ENCODE data around the gene PAX2.

PAX2 gene

GRCh38 chr10:100723770-100724530 lies 21.4 kb upstream of the PAX2 start:
- DNase-seq (ENCODE audit: low spot score) = no peak
- ATAC-seq (ENCODE audit: low read depth) = no peak
- Histone ChIP-seq H3K9me3 (ENCODE audit: severe bottlenecking) (no peaks in the 10 kb centered on the region), H3K36me3 (ENCODE audit: low read depth) (no peaks in the 10 kb centered on the region), H3K27me3 (ENCODE audit: insufficient read depth, poor library complexity, severe bottlenecking) (peaks cover 92% of the 10 kb centered on the region), H3K4me1 (ENCODE audit: insufficient read depth, poor library complexity, severe bottlenecking) (no peaks in the 10 kb centered on the region), H3K27ac (ENCODE audit: poor library complexity, severe bottlenecking) (no peak overlapping the region), H3K4me3 (ENCODE audit: severe bottlenecking) (no peak overlapping the region)
- TF ChIP-seq CTCF (IDR thresholded peaks at IDR 0.05; ENCODE audit: poor library complexity, severe bottlenecking) = no peak

- H3K27ac ChIP-seq (ENCODE audit: poor library complexity, severe bottlenecking) = no peak overlapping the region
- H3K9me3 ChIP-seq (ENCODE audit: severe bottlenecking) = no peaks in the 10 kb centered on the region
- TF ChIP-seq CTCF (IDR thresholded peaks at IDR 0.05; ENCODE audit: poor library complexity, severe bottlenecking) = no peak
- H3K4me1 ChIP-seq (ENCODE audit: insufficient read depth, poor library complexity, severe bottlenecking) = no peaks in the 10 kb centered on the region
- no peak overlapping the region for H3K4me3 ChIP-seq (ENCODE audit: severe bottlenecking)
- peaks cover 92% of the 10 kb centered on the region for H3K27me3 ChIP-seq (ENCODE audit: insufficient read depth, poor library complexity, severe bottlenecking)
- ATAC-seq (ENCODE audit: low read depth) = no peak
- no peaks in the 10 kb centered on the region for H3K36me3 ChIP-seq (ENCODE audit: low read depth)
- DNase-seq (ENCODE audit: low spot score) = no peak
Measured at GRCh38 chr10:100724531-100725027, 20.8 kb upstream of the PAX2 start.

DNA sequence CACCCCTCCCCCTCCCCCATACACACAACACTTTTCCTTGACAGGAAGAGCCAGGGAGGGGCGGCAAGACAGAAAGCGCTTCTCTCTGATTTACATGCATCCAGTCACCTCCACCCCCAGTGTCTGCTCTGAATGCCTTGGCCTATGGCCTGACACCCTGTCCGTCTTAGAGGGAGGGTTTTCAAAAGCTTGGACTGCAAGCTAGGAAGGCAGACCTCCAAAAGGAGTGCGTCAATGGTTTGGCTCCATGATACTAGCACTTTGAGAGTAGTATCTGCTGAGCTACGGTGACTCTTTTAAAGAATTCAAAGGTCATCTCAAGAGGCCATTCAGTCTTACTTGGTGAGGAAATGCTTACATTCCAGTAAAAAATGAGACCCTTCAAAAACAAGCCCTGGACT lies 20.3 kb upstream of the PAX2 start:
- no peaks in the 10 kb centered on the region for H3K4me1 ChIP-seq (ENCODE audit: insufficient read depth, poor library complexity, severe bottlenecking)
- H3K9me3 ChIP-seq (ENCODE audit: severe bottlenecking) = no peaks in the 10 kb centered on the region
- DNase-seq (ENCODE audit: low spot score) (no peak), ATAC-seq (ENCODE audit: low read depth) (no peak)
- H3K36me3 ChIP-seq (ENCODE audit: low read depth) = no peaks in the 10 kb centered on the region
- no peak overlapping the region for H3K4me3 ChIP-seq (ENCODE audit: severe bottlenecking)
- TF ChIP-seq CTCF (IDR thresholded peaks at IDR 0.05; ENCODE audit: poor library complexity, severe bottlenecking) = no peak
- peaks cover 94% of the 10 kb centered on the region for H3K27me3 ChIP-seq (ENCODE audit: insufficient read depth, poor library complexity, severe bottlenecking)
- no peak overlapping the region for H3K27ac ChIP-seq (ENCODE audit: poor library complexity, severe bottlenecking)

DNA sequence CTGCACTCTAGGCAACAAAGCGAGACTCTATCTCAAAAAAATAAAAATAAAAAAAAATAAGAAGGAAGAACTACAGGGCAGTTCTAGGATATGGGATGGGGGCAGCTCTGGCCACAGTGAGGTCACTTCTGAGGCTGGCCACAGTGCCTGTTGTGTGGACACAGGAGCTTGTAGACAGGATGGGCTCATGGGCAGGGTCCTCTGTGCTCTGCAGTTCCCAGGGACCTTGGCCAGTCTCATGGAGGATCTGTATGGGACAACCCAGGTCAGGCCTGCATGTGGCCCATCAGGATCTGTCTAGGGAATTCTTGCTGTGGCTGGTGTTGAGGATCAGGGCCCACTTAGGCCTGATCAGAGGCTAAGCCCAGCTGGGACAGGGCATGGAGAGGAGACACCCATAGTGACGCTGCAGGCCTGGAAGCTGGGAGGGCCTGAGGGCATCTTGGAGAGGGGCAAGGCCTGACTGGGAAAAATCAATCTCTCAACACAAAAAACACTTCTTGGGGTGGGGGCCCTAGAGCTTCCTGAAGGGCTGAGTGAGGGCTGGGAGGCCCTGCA lies 19.4 kb upstream of the PAX2 start:
- H3K4me1 ChIP-seq (ENCODE audit: insufficient read depth, poor library complexity, severe bottlenecking) = peaks cover 5% of the 10 kb centered on the region
- DNase-seq (ENCODE audit: low spot score) (no peak), ATAC-seq (ENCODE audit: low read depth) (no peak)
- no peaks in the 10 kb centered on the region for H3K9me3 ChIP-seq (ENCODE audit: severe bottlenecking)
- H3K36me3 ChIP-seq (ENCODE audit: low read depth) = no peaks in the 10 kb centered on the region
- peaks cover 96% of the 10 kb centered on the region for H3K27me3 ChIP-seq (ENCODE audit: insufficient read depth, poor library complexity, severe bottlenecking)
- no peak overlapping the region for H3K27ac ChIP-seq (ENCODE audit: poor library complexity, severe bottlenecking)
- H3K4me3 ChIP-seq (ENCODE audit: severe bottlenecking) = no peak overlapping the region
- no peak for TF ChIP-seq CTCF (IDR thresholded peaks at IDR 0.05; ENCODE audit: poor library complexity, severe bottlenecking)

- no peak for TF ChIP-seq CTCF (IDR thresholded peaks at IDR 0.05; ENCODE audit: poor library complexity, severe bottlenecking)
- Histone ChIP-seq H3K27ac (ENCODE audit: poor library complexity, severe bottlenecking) (no peak overlapping the region), H3K4me1 (ENCODE audit: insufficient read depth, poor library complexity, severe bottlenecking) (peaks cover 5% of the 10 kb centered on the region), H3K9me3 (ENCODE audit: severe bottlenecking) (no peaks in the 10 kb centered on the region), H3K4me3 (ENCODE audit: severe bottlenecking) (no peak overlapping the region), H3K36me3 (ENCODE audit: low read depth) (no peaks in the 10 kb centered on the region), H3K27me3 (ENCODE audit: insufficient read depth, poor library complexity, severe bottlenecking) (peaks cover 96% of the 10 kb centered on the region)
- no peak for ATAC-seq (ENCODE audit: low read depth)
- DNase-seq (ENCODE audit: low spot score) = no peak
Measured at GRCh38 chr10:100727808-100728207, 17.6 kb upstream of the PAX2 start.

Measured in RWPE2 (cell line).